Stimulated activated CD8-positive, alpha-beta memory T cell treated with anti-CD3 and anti-CD28 coated beads, Interleukin-12 subunit alpha, Interleukin-12 subunit beta, amount 100 ng/mL, for 24 hours (primary cell): ENCODE data around the gene PDE10A.

ENCODE experiments used
- DNase-seq: peaks from one replicate; pipeline ENCODE4 v3.0.0-alpha.2; 2020; ENCODE audit errors: extremely low read depth

The PDE10A gene

GRCh38 chr6:165655191-165655590 is 7.8 kb downstream of the PDE10A start:
- DNase-seq: no peak

DNA sequence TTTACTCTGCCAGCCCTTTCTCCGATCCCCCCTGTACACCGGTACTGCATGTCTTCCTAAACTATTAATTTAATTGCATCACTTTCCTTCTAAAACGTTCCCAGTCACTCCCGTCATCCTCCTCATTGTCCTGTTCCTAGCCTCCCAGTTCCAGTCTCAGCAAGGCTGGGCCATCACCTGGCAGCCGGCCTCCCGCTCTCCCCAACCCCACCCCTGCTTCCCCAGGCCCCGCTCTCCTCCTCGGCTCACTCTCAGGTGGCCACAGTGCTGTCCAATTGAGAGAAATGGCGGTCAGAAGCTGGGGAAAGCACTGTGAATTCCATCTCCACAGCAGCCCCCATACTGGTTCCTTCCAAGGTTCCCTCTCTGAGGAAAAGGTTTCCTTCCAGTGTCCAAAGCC is 8.9 kb downstream of the PDE10A start:
- DNase-seq: no peak

- DNase-seq: no peak
These were observed 9.4 kb downstream of the PDE10A start for GRCh38 chr6:165653607-165654006.

GRCh38 chr6:165653196-165653595 is 9.8 kb downstream of the PDE10A start:
- no peak for DNase-seq

- DNase-seq: no peak
These were observed 10.3 kb downstream of the PDE10A start for GRCh38 chr6:165652766-165653165.

DNA sequence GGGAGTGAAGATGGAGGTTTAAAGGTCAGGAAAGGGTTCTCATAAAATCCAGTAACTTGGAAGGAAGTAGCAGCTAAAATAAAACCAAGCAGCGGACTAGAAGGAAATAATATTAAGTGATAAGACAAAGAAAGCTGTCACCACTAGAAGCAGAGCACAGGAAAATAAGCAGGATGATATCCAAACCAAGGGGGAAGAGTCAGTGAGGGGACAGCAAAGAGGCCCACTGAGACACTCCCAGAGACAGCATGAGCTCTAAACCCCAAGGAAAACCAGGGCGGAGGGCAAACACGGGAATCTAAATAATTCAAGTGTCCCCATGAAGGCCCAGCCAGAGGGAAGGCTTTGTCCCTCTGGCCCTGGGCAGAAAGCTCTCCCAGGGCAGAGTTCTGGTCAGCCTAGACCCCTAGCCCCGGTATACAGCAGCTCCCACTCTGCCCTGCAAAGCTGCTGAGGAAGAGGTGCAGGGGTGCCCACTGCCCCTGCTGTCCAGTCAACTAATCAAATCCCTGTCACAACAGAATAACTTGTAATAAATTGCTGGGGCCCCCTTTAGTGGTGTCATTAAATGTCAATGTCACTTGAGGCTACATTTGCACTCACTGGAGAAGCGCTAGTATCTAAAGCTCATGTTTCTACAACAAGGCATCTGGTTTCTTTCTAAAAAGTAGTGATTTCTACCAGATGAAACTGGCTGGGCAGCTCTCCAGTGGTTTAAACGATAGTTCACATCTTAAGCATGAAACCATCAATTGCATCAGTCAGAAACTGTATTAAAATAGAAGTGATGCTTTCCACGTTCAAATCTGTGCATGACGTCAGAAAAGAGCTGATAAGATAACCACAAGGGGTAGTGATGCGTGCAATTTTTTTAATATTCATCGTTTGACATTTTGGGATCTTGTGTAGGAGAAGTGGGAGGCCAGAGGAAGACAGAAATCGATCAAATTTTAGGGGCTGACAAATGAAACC is 13.6 kb downstream of the PDE10A start:
- no peak for DNase-seq

GRCh38 chr6:165647041-165647440 is 16.0 kb downstream of the PDE10A start:
- no peak for DNase-seq

DNA sequence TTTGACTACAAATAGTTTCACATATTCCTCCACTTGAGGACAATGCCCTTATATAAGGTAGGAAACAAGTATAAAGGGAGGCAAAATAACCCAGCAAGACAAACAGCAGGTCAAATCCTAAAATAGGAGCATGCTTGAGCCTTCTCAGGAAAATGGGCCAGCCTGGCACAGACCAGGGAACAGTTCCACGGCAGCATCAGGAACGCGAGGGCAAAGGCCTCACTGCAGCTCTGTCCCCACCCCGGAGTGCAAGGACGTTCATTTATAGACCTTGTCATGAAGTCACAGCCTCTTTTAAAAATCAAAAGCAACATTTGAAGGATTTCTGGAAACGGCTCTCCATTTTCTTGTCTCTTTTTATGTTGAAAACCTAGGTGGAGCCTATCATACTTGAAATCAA is 17.1 kb downstream of the PDE10A start:
- DNase-seq: no peak

- DNase-seq: no peak
These were observed 18.3 kb downstream of the PDE10A start for GRCh38 chr6:165644586-165645266.

DNA sequence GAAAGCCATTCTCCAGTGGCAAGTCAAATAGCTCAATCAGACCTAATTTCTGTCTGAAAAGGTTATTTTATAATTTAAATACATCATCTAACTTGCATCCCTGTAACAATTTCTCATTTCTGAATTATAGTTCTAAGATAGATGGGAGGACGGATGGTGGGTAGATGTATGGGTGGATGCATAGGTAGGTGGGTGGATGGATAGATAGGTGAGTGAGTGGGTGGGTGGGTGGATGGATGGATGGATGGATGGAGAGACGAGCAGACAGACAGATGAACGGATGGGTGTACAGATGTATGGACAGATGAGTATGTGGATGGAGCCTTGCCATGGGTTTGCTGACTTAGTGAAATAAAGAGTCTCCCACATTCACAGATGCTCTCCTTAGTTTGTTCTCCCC is 20.0 kb downstream of the PDE10A start:
- DNase-seq: no peak

- DNase-seq: no peak
These were observed 21.3 kb downstream of the PDE10A start for GRCh38 chr6:165641672-165642156.

- DNase-seq: no peak
These were observed 22.2 kb downstream of the PDE10A start for GRCh38 chr6:165640806-165641205.

- DNase-seq: no peak
These were observed 24.5 kb downstream of the PDE10A start for GRCh38 chr6:165638530-165638929.

DNA sequence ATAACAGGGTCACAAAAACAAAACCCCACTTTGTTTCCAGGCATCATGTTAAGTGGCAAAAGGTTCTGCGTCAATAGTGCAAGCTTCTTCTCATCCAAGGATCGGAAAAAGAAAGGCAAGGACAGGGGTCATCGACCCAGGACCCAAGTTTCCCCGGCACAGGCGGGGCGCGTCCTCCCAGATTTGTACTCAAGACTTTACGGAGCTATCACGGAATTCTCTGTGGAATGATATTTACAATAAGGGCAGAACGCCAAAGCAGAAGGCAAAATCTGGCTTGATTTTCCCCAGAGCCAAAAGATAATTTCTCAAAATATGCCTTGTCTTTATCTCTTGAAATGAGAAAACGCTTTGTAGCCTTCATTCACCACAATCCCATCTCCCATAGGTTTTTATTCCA is 25.5 kb downstream of the PDE10A start:
- no peak for DNase-seq

- DNase-seq: no peak
These were observed 26.5 kb downstream of the PDE10A start for GRCh38 chr6:165636402-165637048.

GRCh38 chr6:165635965-165636364 is 27.1 kb downstream of the PDE10A start:
- DNase-seq: no peak

GRCh38 chr6:165634101-165634880 is 28.8 kb downstream of the PDE10A start:
- DNase-seq: no peak

DNA sequence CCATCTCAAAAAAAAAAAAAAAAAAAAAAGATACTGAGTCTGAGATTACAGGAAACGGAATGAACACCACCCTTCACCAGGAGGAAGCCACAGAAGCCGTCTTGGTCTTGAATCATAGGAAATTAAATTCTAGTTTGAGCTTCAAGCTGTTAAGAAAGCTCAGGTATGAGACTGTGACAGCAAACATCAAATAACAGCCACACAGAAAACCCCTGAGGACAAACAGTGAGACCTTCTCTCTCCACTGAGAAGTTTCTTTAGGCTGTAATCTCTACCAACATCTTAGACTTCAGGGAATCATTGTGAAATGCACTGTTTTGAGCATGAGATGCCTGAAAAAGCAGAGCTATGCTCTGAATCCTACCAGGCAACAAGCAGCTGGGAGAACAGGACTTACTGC is 30.8 kb downstream of the PDE10A start:
- DNase-seq: no peak

GRCh38 chr6:165630544-165630953 is 32.5 kb downstream of the PDE10A start:
- DNase-seq: no peak

DNA sequence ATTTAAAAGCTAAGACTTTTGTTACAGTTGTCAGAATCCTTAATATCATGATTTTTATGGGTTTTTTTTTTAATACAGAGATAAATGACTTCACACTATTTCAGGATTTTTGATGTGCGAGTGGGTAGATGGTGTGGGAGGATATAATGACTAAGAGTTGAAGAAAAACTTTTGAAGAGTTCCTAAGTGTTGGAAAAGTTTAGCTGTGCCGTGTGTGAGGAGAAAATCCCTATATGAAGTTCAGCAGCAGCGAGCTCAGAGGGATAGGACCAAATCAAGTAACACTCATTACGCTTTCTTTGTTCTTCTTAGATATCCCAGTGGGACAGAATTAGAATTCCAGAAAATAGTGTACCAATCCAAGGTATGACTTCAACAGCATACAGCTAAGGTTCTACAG is 34.1 kb downstream of the PDE10A start:
- no peak for DNase-seq

DNA sequence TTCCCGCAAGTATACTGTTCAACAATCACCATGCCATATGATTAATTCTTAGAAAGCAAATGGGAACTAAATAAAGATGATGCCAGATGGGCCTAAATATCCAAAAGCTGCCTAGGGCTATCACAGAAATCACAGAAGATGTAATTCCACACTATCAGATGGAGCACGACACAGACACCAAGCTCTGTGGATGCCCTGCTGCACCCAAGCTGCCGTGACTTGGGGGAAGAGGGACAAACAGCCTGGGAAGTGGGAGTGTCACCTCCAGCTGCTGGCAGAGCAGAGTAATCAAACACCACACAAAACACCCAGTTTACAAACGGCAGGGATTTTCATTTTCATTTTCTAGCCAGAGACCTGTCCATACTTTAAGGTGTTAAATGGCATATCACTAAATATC is 35.7 kb downstream of the PDE10A start:
- DNase-seq: no peak

GRCh38 chr6:165626711-165627110 is 36.3 kb downstream of the PDE10A start:
- no peak for DNase-seq
